GM19239 (cell line): ENCODE data around the gene DSCAM.

Source experiments
- DNase-seq: peaks from one replicate; pipeline ENCODE4 v3.0.0; 2011; ENCODE audit warnings: low spot score; ENCODE audit not compliant: insufficient read length
- FAIRE-seq: peaks from 2 replicates; lab custom pipeline; 2011; peaks lifted over from hg19 to GRCh38; lab: Jason Lieb, UNC

DSCAM gene

GRCh38 chr21:40566486-40566885, 280.5 kb downstream of the DSCAM start:
- no peak for DNase-seq

GRCh38 chr21:40564318-40564717, 282.6 kb downstream of the DSCAM start:
- DNase-seq, result no peak
- FAIRE-seq, result no peak

More at GRCh38 chr21:40566486-40566885, 280.5 kb downstream of the DSCAM start:
- FAIRE-seq, result no peak

DNA sequence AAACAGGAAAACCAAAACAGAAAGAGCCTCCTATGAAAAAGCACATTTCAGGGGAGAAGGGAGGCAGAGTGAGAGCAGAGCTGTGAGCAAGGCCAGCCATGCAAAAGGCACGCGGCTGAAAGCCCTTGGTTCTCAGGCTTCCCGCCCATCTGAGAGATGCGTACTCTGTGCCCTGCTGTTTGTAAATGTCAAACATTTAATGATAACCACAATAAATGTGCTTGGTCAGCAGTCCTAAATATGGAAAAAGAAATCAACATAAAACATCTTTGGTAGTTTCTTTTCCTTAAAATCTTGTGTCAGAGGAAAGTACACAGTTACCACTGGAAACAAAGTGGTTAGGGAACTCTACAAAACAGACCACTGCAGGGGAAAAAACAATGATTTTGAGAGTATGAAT, 283.1 kb downstream of the DSCAM start:
- FAIRE-seq (no peak), DNase-seq (no peak)

DNA sequence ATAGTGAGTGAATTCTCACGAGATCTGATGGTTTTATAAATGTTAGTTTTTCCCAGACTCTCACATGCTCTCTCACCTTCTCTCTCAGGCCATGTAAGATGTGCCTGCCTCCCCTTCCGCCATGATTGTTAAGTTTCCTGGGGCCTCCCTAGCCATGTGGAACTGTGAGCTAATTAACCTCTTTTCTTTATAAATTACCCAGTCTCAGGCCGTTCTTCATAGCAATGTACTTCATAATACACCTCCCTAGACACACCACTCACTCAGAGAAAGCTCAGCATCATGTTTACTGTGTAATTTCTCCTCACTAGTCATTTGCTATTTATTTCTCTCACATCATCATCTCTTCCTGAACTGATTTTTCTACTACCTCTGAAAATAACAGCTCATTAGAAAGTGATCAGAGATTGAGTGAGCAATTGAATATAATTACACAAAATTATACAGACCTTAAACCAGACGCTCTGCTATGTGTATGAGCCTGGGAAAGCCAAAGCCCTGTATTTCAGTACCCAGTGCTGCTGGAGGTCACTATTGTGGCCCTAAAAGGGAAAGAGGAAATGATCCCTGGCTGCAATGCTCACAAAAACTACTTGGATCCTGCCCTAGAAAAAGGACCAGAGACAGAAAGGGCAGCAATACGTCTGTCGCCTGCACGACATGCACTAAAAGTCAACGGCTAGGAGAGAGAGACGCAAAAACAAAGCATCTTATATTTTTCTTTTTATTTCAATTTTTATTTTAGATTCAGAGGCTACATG, 284.5 kb downstream of the DSCAM start:
- DNase-seq (no peak), FAIRE-seq (no peak)

DNA sequence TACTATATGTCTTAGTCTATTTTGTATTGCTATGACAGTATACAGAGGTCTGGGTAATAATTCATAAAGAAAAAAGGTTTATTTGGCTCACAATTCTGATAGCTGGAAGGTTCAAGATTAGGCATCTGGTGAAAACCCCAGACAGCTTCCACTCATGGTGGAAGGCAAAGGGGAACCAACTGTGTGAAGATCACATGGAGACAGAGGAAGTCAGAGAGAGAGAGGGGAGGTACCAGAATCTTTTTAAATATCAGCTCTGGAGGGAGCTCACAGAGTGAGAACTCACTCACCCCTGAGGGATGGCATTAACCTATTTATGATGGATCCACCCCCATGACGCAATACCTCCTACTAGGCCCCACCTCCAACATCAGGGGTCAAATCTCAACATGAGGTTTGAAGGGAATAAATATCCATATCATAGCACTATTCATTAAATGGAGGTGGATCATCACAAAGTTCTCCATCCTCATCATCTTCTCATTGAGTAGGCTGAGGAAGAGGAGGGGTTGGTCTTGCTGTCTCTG, 290.5 kb downstream of the DSCAM start:
- FAIRE-seq, result no peak
- no peak for DNase-seq

DNA sequence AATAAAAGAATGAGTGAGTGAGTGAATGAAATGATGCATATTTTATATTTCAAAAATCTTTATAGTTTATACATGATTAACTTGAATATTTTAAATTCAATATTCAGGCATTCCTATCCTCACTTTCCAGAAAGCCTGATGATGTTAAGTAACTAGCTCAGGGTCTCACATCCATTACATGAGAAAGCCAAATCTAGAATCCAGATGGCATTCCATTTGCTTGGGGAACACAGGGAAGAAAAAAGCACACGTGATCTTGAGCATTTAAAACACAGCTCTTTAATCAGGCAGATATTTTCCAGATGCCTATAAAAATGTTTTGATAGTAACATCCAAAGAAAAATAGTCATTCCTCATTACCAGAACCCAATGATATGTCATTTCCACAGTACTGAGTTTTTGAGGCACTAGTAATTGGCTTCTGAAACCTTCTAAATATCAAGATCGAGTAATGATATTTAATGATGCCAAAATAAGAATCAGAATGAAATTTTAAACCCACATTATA, 291.9 kb downstream of the DSCAM start:
- DNase-seq (no peak), FAIRE-seq (no peak)

GRCh38 chr21:40553781-40554180, 293.2 kb downstream of the DSCAM start:
- DNase-seq (no peak), FAIRE-seq (no peak)

DNA sequence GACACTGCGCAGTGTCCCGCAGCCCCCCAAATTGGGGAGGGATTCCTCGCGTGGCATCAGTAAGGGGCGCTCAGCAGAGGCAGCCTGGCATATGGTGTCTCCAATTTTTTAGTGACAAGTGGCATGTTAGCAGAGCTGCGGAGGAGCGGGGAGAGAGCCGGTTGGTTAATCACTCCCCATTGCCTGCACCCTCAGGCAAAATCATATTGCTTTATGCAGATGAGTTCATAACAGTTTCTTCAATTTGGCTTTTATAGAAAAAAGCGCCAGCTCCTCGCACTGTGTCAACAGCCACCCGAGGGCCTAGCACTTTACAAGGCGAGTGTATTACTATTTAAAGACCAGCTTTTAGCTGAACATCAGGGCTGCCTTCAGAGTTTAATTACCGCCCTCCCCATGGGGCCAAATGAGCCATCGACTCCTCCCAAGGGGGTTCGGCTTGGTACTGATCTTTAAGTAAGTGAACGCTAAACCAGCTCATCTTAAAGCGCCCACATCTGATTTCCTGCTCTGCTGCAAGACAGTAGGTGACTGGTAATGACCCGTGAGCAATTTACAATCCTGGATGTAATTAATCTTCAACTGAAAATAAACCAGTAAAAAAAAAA, 298.9 kb downstream of the DSCAM start:
- FAIRE-seq, result no peak
- DNase-seq, result no peak

DNA sequence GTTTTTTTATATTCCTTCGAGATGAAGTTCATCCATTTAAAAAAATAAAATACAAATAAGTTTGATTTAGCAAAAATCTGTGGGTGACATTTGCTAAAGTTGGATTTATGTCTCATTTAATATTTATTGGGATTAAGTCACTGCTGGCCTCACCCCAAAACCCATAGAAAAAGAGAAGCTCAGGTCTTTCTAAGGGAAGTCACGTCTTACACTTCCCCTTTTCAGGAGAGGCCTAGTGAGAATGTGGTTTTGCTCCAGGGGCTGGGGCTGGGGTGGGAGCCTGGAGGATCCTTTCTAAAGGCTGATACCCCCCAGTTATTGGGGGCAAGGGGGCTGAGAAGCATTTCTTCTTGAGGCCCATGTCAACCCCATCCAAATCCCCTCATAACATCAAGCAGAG, 300.3 kb downstream of the DSCAM start:
- FAIRE-seq (no peak), DNase-seq (no peak)

- no peak for FAIRE-seq
- DNase-seq, result no peak
These were observed 306.7 kb downstream of the DSCAM start for GRCh38 chr21:40540216-40540615.

- FAIRE-seq (no peak), DNase-seq (no peak)
These were observed 312.1 kb downstream of the DSCAM start for GRCh38 chr21:40534886-40535285.

DNA sequence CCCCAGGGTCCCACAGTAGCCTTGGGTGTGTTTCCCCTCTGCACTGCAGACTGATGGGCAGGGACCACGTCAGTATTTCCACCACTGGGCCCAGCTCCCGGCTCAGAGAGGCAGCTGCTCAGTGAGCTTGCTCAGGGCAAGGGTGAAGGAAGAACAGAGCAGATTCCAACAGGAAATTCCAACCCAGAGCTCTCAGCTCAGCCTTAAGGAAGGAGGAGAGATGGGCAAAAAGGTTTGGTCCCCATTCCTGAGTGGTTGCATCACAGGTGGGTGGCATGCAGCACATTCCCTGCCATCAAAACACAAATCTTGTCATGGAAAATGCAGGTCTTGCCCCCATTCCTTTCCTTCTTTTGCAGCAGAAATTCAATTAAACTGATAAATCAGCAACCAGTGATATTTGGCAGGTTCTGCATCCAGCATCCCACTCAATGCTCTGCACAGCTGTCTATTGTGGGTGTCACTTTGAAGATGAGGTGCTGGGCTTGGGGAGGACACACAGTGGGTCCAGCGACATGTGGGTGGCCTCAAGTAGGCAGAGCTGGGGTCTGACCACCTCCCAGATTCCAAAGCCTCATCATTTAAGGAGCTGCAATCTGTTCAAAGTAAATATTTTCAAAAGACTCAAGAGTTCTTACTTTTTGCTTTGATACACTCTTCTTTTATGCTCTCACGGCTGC, 315.4 kb downstream of the DSCAM start:
- FAIRE-seq (no peak), DNase-seq (no peak)

DNA sequence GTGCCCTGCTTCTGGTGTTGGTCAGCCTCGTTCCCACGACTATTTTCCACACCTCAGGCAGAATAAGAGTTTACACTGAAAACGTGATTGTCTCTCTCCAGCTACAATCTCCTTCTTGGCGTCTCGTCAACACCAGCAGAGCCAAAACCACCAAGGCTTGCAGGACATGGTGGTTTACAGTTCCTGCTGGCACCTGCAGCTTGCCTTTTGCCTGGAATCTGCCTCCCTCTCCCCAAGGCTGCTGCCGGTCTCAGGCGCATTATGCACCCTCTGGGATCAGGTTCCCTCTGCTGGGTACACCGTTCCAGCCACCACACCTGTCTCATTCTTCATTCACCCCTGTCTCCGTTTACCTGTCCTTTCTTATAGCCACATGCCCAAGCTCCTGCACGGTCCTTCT, 315.9 kb downstream of the DSCAM start:
- DNase-seq (no peak), FAIRE-seq (no peak)

DNA sequence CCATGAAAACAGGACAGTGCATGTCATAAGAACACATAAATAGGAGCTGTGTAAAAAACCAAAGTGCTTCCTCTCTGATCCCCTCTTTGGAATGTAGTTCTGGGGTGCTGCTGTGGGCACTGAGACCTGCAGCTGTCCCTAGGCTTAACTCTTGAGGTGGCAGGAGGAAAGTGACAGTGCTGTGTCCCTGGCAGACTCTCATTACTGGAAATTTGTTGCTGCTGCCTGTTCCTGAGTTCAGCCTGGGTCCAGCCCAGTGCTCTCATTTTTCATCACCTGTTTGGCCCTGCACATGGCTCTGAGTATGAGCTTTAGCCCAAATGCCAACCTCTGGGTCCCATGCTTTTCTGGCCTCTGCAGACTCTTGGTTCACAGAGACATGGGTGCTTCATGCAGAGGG, 329.3 kb downstream of the DSCAM start:
- no peak for DNase-seq
- FAIRE-seq, result no peak

GRCh38 chr21:40516335-40516734, 330.6 kb downstream of the DSCAM start:
- DNase-seq (no peak), FAIRE-seq (no peak)

- no peak for FAIRE-seq
- no peak for DNase-seq
These were observed 334.4 kb downstream of the DSCAM start for GRCh38 chr21:40512590-40512989.

DNA sequence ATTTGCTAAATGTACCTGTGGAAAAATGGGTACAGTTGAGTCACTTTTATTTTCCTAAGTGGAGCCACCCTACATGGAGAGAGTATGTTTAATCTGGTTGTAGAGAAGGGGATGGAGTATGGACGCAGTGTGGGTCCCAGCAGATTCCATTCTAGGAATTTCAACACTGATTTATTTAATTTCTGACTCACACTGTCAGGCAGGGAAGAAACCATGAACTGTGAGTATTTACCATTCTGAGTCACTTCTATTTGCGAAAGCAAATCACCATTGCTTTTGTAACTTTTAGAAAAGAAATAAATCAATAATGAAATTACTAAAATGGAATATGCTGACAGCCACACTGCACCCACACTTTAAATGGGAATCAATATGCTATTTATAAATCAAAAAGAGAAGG, 339.0 kb downstream of the DSCAM start:
- DNase-seq, result no peak
- FAIRE-seq, result no peak

- no peak for FAIRE-seq
- no peak for DNase-seq
These were observed 341.3 kb downstream of the DSCAM start for GRCh38 chr21:40505681-40506080.

DNA sequence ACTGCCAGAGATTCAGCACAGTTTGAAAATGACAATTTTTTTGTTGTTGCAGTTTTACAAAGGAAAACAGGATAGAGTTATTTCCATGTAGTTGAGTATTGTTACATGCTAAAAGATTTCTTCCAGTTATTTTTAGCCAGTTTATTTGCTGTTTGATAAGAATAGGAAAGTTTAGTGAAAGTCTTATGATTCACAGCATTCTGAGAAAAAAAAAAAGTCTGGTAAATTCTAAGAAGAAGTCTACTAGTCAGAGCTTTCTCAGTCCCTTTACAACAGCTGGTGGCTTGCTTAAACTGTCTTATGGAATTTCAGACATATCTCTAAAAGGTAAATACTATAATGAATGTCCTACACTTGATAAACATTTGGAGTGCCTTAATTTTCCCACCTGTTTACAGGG, 341.7 kb downstream of the DSCAM start:
- no peak for FAIRE-seq
- no peak for DNase-seq

GRCh38 chr21:40504825-40505224, 342.1 kb downstream of the DSCAM start:
- FAIRE-seq, result no peak
- no peak for DNase-seq

DNA sequence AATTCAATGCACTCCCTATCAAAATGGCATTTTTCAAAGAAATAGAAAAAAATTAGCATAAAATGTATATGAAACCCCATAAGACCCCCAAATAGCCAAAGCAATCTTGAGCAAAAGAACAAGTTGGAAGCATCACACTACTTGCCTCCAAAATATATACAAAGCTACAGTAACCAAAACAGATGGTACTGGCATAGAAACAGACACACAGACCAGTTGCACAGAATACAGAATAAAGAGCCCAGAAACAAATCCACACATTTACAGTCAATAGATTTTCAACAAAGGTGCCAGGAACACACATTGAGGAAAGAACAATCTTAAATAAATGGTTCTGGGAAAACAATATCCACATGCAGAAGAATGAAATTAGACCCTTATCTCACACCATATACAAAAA, 350.8 kb downstream of the DSCAM start:
- DNase-seq (no peak), FAIRE-seq (no peak)
